HL-60 (cell line): Measurements from ENCODE around the gene HMCN2.

Experiments used
- CTCF ChIP-seq: IDR thresholded peaks from one replicate; pipeline ENCODE4 v1.5.1; 2011; ENCODE audit warnings: low read length, control low read depth, inconsistent platforms; ENCODE audit not compliant: insufficient read depth
- POLR2AphosphoS5 ChIP-seq: IDR thresholded peaks from 2 replicates; pipeline ENCODE4 v1.6.1; 2012; ENCODE audit warnings: low read depth
- REST ChIP-seq: IDR thresholded peaks from 2 replicates; pipeline ENCODE4 v1.6.1; 2012; ENCODE audit warnings: low read depth; ENCODE audit not compliant: insufficient replicate concordance
- SPI1 ChIP-seq: IDR thresholded peaks from 2 replicates; pipeline ENCODE4 v1.6.1; 2012; ENCODE audit warnings: low read depth, mild to moderate bottlenecking, borderline replicate concordance

GRCh38 chr9:130347036-130347435 is 81.5 kb downstream of the HMCN2 start:
- TF ChIP-seq CTCF (no peak), REST (no peak), SPI1 (no peak), POLR2AphosphoS5 (no peak)
